Liver (tissue), 3 donors: ENCODE measurements around the gene PCDH7.

Experiments
- ATF3 ChIP-seq: IDR thresholded peaks from 2 replicates; pipeline ENCODE4 v1.6.1; 2016; ENCODE audit warnings: antibody characterized with exemption
- CTCF ChIP-seq: fragments of 150-350 bp; IDR thresholded peaks from 2 replicates; pipeline ENCODE4 v1.5.1; 2017; ENCODE audit warnings: improper control_type of control experiment, low read depth, low read length; ENCODE audit not compliant: missing input control
- GABPA ChIP-seq, 2 donors: IDR thresholded peaks in 1 of 2; conservative IDR thresholded peaks in 1 of 2; 2 replicates each; pipeline ENCODE4 v1.6.1; 2016; ENCODE audit warnings: antibody characterized with exemption in 2 of 2, mild to moderate bottlenecking in 1 of 2, moderate library complexity in 1 of 2
- HNF4A ChIP-seq, 2 donors: conservative IDR thresholded peaks; 2 replicates each; pipeline ENCODE4 v1.6.1; 2016; ENCODE audit warnings: antibody characterized with exemption in 2 of 2, mild to moderate bottlenecking in 2 of 2
- JUND ChIP-seq, 2 donors: IDR thresholded peaks; 2 replicates each; pipeline ENCODE4 v1.6.1; 2016; ENCODE audit warnings: antibody characterized with exemption in 2 of 2
- MAX ChIP-seq: IDR thresholded peaks from 2 replicates; pipeline ENCODE4 v1.6.1; 2016; ENCODE audit warnings: antibody characterized with exemption
- REST ChIP-seq: IDR thresholded peaks from 2 replicates; pipeline ENCODE4 v1.6.1; 2016; ENCODE audit warnings: antibody characterized with exemption, mild to moderate bottlenecking
- SP1 ChIP-seq: IDR thresholded peaks from 2 replicates; pipeline ENCODE4 v1.6.1; 2018; ENCODE audit warnings: antibody characterized with exemption, mild to moderate bottlenecking
- TAF1 ChIP-seq: conservative IDR thresholded peaks from 2 replicates; pipeline ENCODE4 v1.6.1; 2016; ENCODE audit warnings: antibody characterized with exemption, mild to moderate bottlenecking
- YY1 ChIP-seq: IDR thresholded peaks from 2 replicates; pipeline ENCODE4 v1.6.1; 2016; ENCODE audit warnings: antibody characterized with exemption, mild to moderate bottlenecking
- donor health status: healthy.
- donor health status: healthy.

GRCh38 chr4:30770049-30770549, 49.9 kb downstream of the PCDH7 start:
- TF ChIP-seq CTCF (no peak), GABPA (IDR thresholded peaks at IDR 0.05 in 1 of 2, conservative IDR thresholded peaks at IDR 0.05 in 1 of 2) (no peak), YY1 (no peak), HNF4A (conservative IDR thresholded peaks at IDR 0.05) (no peak), SP1 (no peak), REST (no peak), MAX (no peak), TAF1 (no peak), JUND (IDR thresholded peaks at IDR 0.05) (no peak), ATF3 (no peak)
